HEK293 (cell line): ENCODE measurements around the gene GBP5.
A peak's percentile ranks its signal among the peaks of the same experiment; 100 is the strongest.
"Not testable (repeated sequence)": the region's sequence is repeated elsewhere in the genome, so short reads cannot be mapped to it uniquely, and the experiment has no call there.

Source experiments
- CTCF ChIA-PET: fragments of 350-600 bp; formaldehyde crosslinking; extraction: SDS; loops from one replicate; lab custom pipeline; 2021; ENCODE audit warnings: antibody characterized with exemption; lab: Yijun Ruan, JAX
- POLR2A ChIA-PET: fragments of 300-600 bp; formaldehyde crosslinking; extraction: SDS; loops from one replicate; lab custom pipeline; 2020; ENCODE audit warnings: antibody characterized with exemption, inconsistent platforms; lab: Yijun Ruan, JAX
- H3K27ac ChIP-seq: fragments of 200-500 bp; sonication (Bioruptor generic); 2 replicates; pipeline ENCODE4 v1.5.1; 2014; ENCODE audit warnings: low read depth, low read length, control low read depth, inconsistent platforms; ENCODE audit errors: extremely low read depth
- H3K36me3 ChIP-seq, 2 experiments: fragments of 200-500 bp in 1 of 2; sonication (Bioruptor generic) in 1 of 2; 1 replicate in 1 of 2; 2 replicates in 1 of 2; pipeline ENCODE4 v1.5.1; 2014 to 2017; ENCODE audit warnings: inconsistent platforms in 2 of 2, low read length in 2 of 2; ENCODE audit not compliant: control insufficient read depth in 2 of 2, insufficient read depth in 1 of 2
- H3K4me1 ChIP-seq: fragments of 200-500 bp; sonication (Bioruptor generic); 2 replicates; pipeline ENCODE4 v1.5.1; 2014; ENCODE audit warnings: mild to moderate bottlenecking, low read length, inconsistent platforms; ENCODE audit not compliant: control insufficient read depth, insufficient read depth
- H3K4me3 ChIP-seq: 2 replicates; pipeline ENCODE4 v1.5.1; 2011; ENCODE audit warnings: low read depth, mild to moderate bottlenecking, control low read depth, low read length, moderate library complexity
- H3K9me3 ChIP-seq: fragments of 200-500 bp; sonication (Bioruptor generic); 2 replicates; pipeline ENCODE4 v1.5.1; 2014; ENCODE audit warnings: low read depth, low read length, inconsistent platforms; ENCODE audit not compliant: control insufficient read depth, insufficient read depth
- EGR2 ChIP-seq: fragments of 450-650 bp; formaldehyde crosslinking; IDR thresholded peaks from 2 replicates; pipeline ENCODE4 v1.5.1; 2016; ENCODE audit warnings: low read depth, missing biosample characterization, missing genetic modification characterization
- KLF10 ChIP-seq: fragments of 450-650 bp; IDR thresholded peaks from 2 replicates; pipeline ENCODE4 v1.5.1; 2018; ENCODE audit warnings: missing biosample characterization, mild to moderate bottlenecking, missing genetic modification characterization
- KLF16 ChIP-seq: fragments of 450-650 bp; formaldehyde crosslinking; IDR thresholded peaks from 2 replicates; pipeline ENCODE4 v1.5.1; 2017; ENCODE audit warnings: missing biosample characterization, missing genetic modification characterization
- OSR2 ChIP-seq: fragments of 450-650 bp; formaldehyde crosslinking; IDR thresholded peaks from 2 replicates; pipeline ENCODE4 v1.5.1; 2016; ENCODE audit warnings: missing biosample characterization, missing genetic modification characterization
- ZBTB21 ChIP-seq: fragments of 450-650 bp; formaldehyde crosslinking; IDR thresholded peaks from 2 replicates; pipeline ENCODE4 v1.5.1; 2017; ENCODE audit warnings: missing biosample characterization, missing genetic modification characterization
- ZEB2 ChIP-seq: fragments of 450-650 bp; formaldehyde crosslinking; IDR thresholded peaks from 2 replicates; pipeline ENCODE4 v1.5.1; 2016; ENCODE audit warnings: missing biosample characterization, missing genetic modification characterization
- ZNF114 ChIP-seq: fragments of 450-650 bp; formaldehyde crosslinking; IDR thresholded peaks from 2 replicates; pipeline ENCODE4 v1.5.0; 2017; ENCODE audit warnings: missing biosample characterization, missing genetic modification characterization
- ZNF133 ChIP-seq: fragments of 450-650 bp; formaldehyde crosslinking; IDR thresholded peaks from 2 replicates; pipeline ENCODE4 v1.5.1; 2016; ENCODE audit warnings: missing biosample characterization, missing genetic modification characterization
- ZNF223 ChIP-seq: fragments of 450-650 bp; formaldehyde crosslinking; IDR thresholded peaks from 2 replicates; pipeline ENCODE4 v1.5.1; 2016; ENCODE audit warnings: missing biosample characterization, missing genetic modification characterization
- ZNF394 ChIP-seq: fragments of 450-650 bp; formaldehyde crosslinking; IDR thresholded peaks from 2 replicates; pipeline ENCODE4 v1.5.1; 2016; ENCODE audit warnings: missing biosample characterization, missing genetic modification characterization, mild to moderate bottlenecking, moderate library complexity, borderline replicate concordance
- ZNF549 ChIP-seq: fragments of 450-650 bp; IDR thresholded peaks from 2 replicates; pipeline ENCODE4 v1.5.1; 2018; ENCODE audit warnings: missing biosample characterization, missing genetic modification characterization, mild to moderate bottlenecking, inconsistent platforms, moderate library complexity
- ZNF585B ChIP-seq: fragments of 450-650 bp; formaldehyde crosslinking; IDR thresholded peaks from 2 replicates; pipeline ENCODE4 v1.5.1; 2016; ENCODE audit warnings: missing biosample characterization, missing genetic modification characterization
- ZNF660 ChIP-seq: fragments of 450-650 bp; IDR thresholded peaks from 2 replicates; pipeline ENCODE4 v1.5.1; 2018; ENCODE audit warnings: missing biosample characterization, mild to moderate bottlenecking, missing genetic modification characterization
- ZNF670 ChIP-seq: fragments of 450-650 bp; formaldehyde crosslinking; IDR thresholded peaks from 2 replicates; pipeline ENCODE4 v1.5.1; 2016; ENCODE audit warnings: missing biosample characterization, missing genetic modification characterization, low read depth
- TF ChIP-seq, protein P1 (sequence below): fragments of 450-650 bp; IDR thresholded peaks from 2 replicates; pipeline ENCODE4 v1.5.1; 2018; ENCODE audit warnings: missing biosample characterization, mild to moderate bottlenecking, missing genetic modification characterization
- TF ChIP-seq, protein P2 (sequence below): fragments of 450-650 bp; formaldehyde crosslinking; IDR thresholded peaks from 2 replicates; pipeline ENCODE4; 2016; ENCODE audit warnings: missing biosample characterization, missing genetic modification characterization
- TF ChIP-seq, protein P3 (sequence below): fragments of 450-650 bp; formaldehyde crosslinking; IDR thresholded peaks from 2 replicates; pipeline ENCODE4 v1.5.1; 2016; ENCODE audit warnings: missing biosample characterization, missing genetic modification characterization
- TF ChIP-seq, protein P4 (sequence below): fragments of 450-650 bp; formaldehyde crosslinking; IDR thresholded peaks from 2 replicates; pipeline ENCODE4 v1.5.1; 2016; ENCODE audit warnings: missing biosample characterization, missing genetic modification characterization, low read depth

GBP5 gene

DNA sequence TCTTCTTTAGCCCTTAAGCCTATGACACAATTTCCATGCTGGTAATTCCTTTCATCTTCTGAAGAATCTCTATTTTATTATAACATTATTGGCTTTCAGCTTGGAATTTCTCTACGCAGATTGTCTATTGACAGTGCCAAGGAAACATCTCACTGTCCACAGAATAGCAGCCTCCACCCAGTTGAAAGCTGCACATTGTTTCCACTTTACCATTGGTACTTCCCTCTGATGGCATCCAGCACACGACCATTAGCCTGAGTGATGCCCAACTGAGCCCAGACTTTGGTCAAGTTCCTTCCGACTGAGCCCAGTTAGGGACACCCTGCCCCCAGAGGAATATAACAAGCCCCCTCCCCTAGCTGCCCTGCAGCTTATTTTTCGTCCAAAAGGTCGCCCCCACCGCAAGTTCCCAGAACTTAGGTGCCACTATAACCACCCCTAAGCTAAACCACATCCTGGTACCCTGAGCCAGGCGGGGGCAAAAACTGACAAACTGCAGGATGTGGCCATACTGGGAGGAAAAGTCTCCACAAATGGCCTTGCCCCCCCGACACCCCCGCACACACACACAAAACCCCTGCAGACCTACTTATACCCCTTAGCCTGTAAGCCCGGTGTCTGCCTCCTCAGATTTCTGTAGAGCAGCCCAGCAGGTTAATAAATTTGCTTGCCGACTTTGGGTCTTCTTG lies 13.2 kb downstream of the GBP5 start:
- TF ChIP-seq ZNF394 (no peak), KLF16 (tag by site-specific recombination) (no peak)
- TF ChIP-seq, protein P1, sequence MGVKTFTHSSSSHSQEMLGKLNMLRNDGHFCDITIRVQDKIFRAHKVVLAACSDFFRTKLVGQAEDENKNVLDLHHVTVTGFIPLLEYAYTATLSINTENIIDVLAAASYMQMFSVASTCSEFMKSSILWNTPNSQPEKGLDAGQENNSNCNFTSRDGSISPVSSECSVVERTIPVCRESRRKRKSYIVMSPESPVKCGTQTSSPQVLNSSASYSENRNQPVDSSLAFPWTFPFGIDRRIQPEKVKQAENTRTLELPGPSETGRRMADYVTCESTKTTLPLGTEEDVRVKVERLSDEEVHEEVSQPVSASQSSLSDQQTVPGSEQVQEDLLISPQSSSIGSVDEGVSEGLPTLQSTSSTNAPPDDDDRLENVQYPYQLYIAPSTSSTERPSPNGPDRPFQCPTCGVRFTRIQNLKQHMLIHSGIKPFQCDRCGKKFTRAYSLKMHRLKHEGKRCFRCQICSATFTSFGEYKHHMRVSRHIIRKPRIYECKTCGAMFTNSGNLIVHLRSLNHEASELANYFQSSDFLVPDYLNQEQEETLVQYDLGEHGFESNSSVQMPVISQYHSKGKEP (tag by site-specific recombination), result no peak
- Histone ChIP-seq H3K4me3 (no peak overlapping the region), H3K9me3 (no peaks in the 10 kb centered on the region), H3K4me1 (0 out of 2 replicates have a peak, but pooled peaks cover 2% of the 10 kb centered on the region), H3K36me3 (no peaks in the 10 kb centered on the region), H3K27ac (no peak overlapping the region)
- CTCF ChIA-PET, result no interaction called here
- POLR2A ChIA-PET, result interaction anchor here (0.7 kb wide), 1 partner anchor 29 kb away, joined by 4 read pairs; no protein-coding TSS in a partner anchor

DNA sequence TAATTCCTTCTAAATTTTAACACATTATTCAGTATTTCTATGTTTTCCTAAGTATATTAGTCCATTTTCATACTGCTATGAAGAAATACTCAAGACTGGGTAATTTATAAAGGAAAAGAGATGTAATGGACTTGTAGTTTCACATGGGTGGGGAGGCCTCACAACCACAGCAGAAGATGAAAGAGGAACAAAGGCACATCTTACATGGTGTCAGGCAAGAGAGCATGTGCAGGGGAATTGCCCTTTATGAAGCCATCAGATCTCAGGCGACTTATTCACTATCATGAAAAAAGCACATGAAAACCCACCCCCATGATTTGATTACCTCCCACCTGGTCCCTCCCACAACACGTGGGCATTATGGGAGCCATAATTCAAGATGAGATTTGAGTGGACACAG lies 15.6 kb downstream of the GBP5 start:
- Histone ChIP-seq H3K36me3 (no peaks in the 10 kb centered on the region), H3K27ac (no peak overlapping the region), H3K4me3 (no peak overlapping the region), H3K4me1 (0 out of 2 replicates have a peak, but pooled peaks cover 2% of the 10 kb centered on the region), H3K9me3 (no peaks in the 10 kb centered on the region)
- ChIA-PET POLR2A (no interaction called here), CTCF (no interaction called here)
- TF ChIP-seq, protein P2, sequence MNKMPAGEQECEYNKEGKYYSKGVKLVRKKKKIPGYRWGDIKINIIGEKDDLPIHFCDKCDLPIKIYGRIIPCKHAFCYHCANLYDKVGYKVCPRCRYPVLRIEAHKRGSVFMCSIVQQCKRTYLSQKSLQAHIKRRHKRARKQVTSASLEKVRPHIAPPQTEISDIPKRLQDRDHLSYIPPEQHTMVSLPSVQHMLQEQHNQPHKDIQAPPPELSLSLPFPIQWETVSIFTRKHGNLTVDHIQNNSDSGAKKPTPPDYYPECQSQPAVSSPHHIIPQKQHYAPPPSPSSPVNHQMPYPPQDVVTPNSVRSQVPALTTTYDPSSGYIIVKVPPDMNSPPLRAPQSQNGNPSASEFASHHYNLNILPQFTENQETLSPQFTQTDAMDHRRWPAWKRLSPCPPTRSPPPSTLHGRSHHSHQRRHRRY (tag by site-specific recombination), result no peak
- TF ChIP-seq, protein P3, sequence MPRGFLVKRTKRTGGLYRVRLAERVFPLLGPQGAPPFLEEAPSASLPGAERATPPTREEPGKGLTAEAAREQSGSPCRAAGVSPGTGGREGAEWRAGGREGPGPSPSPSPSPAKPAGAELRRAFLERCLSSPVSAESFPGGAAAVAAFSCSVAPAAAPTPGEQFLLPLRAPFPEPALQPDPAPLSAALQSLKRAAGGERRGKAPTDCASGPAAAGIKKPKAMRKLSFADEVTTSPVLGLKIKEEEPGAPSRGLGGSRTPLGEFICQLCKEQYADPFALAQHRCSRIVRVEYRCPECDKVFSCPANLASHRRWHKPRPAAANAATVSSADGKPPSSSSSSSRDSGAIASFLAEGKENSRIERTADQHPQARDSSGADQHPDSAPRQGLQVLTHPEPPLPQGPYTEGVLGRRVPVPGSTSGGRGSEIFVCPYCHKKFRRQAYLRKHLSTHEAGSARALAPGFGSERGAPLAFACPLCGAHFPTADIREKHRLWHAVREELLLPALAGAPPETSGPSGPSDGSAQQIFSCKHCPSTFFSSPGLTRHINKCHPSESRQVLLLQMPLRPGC (tag by site-specific recombination), result no peak
- TF ChIP-seq ZNF114 (tag by site-specific recombination) (no peak), ZNF585B (tag by site-specific recombination) (no peak), EGR2 (tag by site-specific recombination) (peak; percentile 38; the same call in 1 of the 2 replicates)

DNA sequence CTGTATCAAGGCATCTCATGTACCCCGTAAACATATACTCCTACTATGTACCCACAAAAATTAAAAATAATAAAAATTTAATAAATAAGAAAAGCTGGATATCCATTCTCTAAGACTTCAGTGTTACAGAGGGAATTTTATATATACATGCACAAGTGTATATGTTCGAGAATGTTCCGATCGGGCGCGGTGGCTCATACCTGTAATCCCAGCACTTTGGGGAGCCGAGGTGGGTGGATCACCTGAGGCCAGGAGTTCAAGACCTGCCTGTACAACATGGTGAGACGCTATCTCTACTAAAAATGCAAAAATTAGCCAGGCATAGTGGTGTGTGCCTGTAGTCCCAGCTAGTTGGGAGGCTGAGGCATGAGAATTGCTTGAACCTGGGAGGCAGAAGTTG lies 17.1 kb downstream of the GBP5 start:
- H3K4me1 ChIP-seq, CTCF ChIA-PET, H3K27ac ChIP-seq, POLR2A ChIA-PET, H3K9me3 ChIP-seq, H3K36me3 ChIP-seq, H3K4me3 ChIP-seq: not testable (repeated sequence)

DNA sequence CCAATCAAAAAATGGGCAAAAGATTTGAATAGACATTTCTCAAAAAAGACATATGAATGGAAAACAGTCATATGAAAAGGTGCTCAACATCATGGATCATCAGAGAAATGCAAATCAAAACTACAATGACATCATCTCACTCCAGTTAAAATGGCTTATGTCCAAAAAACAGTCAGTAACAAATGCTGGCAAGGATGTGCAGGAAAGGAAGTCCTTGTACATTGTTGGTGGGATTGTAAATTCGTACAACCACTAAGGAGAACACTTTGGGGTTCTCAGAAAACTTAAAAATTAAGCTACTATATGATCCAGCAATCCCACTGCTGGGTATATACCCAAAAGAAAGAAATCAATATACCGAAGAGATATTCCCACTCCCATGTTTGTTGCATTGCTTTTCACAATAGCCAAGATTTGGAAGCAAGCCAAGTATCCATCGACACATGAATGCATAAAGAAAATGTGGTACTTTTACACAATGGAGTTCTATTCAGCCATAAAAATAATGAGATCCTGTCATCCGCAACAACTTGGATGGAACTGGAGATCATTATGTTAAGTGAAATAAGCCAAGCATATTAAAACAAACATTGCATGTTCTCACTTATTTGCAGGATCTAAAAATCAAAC lies 17.9 kb downstream of the GBP5 start:
- 0 out of 2 replicates have a peak, but pooled peaks cover 2% of the 10 kb centered on the region for H3K4me1 ChIP-seq
- H3K9me3 ChIP-seq, result no peaks in the 10 kb centered on the region
- H3K4me3 ChIP-seq, result no peak overlapping the region
- H3K36me3 ChIP-seq, result no peaks in the 10 kb centered on the region
- no peak overlapping the region for H3K27ac ChIP-seq
- CTCF ChIA-PET, result interaction anchor here (0.7 kb wide), 1 partner anchor 212 kb away, joined by 3 read pairs; no protein-coding TSS in a partner anchor
- POLR2A ChIA-PET, result no interaction called here
- TF ChIP-seq ZNF549 (tag by site-specific recombination), result no peak
- peak; percentile 25; the same call in 1 of the 2 replicates for TF ChIP-seq ZEB2 (tag by site-specific recombination)
- no peak for TF ChIP-seq ZNF670 (tag by site-specific recombination)
- TF ChIP-seq OSR2 (tag by site-specific recombination), result peak; percentile 32; the same call in 1 of the 2 replicates
- TF ChIP-seq ZNF223 (tag by site-specific recombination), result no peak
- TF ChIP-seq ZNF133 (tag by site-specific recombination), result no peak; the same call in 1 of the 2 replicates
- TF ChIP-seq, protein P1 (tag by site-specific recombination), result no peak; the same call in 1 of the 2 replicates
- no peak for TF ChIP-seq KLF10 (tag by site-specific recombination)
- 0 out of 2 replicates have a peak, but pooled peaks have one; percentile 38 for TF ChIP-seq ZNF660 (tag by site-specific recombination)
- no peak for TF ChIP-seq ZNF585B (tag by site-specific recombination)
- TF ChIP-seq, protein P4, sequence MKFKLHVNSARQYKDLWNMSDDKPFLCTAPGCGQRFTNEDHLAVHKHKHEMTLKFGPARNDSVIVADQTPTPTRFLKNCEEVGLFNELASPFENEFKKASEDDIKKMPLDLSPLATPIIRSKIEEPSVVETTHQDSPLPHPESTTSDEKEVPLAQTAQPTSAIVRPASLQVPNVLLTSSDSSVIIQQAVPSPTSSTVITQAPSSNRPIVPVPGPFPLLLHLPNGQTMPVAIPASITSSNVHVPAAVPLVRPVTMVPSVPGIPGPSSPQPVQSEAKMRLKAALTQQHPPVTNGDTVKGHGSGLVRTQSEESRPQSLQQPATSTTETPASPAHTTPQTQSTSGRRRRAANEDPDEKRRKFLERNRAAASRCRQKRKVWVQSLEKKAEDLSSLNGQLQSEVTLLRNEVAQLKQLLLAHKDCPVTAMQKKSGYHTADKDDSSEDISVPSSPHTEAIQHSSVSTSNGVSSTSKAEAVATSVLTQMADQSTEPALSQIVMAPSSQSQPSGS, result peak; percentile 89
- 0 out of 2 replicates have a peak, but pooled peaks have one; percentile 34 for TF ChIP-seq ZBTB21 (tag by site-specific recombination)
